GM19468 (cell line): ENCODE results near the gene CTIF.

ENCODE experiments used
- ATAC-seq: cut with Tn5 transposase; IDR thresholded peaks from one replicate; pipeline ENCODE4 v1.9.1; 2021; ENCODE audit warnings: mild to moderate bottlenecking, moderate library complexity, moderate number of reproducible peaks; ENCODE audit not compliant: unreplicated experiment; ENCODE audit errors: extremely low read depth

The CTIF gene

DNA sequence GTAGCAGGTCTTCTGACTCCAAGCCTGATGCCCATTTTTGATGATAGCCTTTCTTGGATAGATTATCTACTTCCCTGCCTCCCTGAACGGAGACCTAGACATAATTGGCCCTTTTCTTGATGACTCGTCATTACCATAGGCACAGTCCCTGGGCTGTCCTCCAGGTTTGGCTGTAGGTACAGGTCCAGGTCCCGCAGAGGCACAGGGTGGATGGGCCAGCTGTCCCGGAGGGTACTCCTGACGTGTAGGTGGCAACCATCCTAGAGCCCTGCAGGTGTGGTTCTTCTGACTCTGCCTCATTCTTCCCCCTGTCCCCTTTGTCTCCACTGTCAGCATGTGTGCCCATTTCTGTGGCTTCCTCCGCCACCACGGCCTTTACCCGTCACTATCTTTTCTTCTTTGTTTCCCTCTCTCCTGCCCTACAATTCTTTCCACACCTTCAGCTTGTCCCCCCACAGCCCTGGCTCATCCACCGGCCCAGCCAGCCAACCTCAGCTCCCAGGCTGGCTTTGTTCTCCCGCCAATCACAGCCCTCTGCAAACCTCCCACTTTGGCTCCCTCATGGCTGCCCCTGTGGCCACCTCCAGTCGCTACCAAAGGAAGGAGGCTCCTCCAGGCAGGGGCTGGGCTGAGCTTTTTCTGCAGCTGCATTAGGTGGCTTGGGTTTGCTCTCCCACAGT, 309.1 kb downstream of the CTIF start:
- no peak for ATAC-seq

DNA sequence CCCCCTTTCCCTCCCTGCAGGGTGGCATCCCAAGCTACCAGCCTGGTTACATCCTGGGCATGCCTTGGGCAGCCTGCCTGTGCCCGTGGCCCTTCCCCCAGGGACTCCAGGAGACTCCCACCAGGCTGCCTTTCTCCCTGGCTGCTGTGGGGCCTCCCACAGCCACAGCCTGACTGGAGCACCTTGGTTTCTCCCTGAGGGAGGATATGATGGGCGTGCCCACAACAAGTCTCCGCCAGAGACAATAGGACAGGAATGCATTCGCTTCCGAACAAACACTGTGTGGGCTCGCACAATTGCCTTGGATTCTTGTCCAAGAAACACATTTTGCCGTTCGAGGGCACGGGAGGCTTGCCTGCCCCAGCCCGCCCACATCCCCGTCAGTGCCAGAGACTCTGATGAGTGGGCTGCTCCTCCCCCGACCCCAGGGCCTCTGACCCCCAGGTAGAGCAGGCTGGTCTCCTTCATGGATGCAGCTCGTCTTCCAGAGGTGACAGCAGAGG, 309.9 kb downstream of the CTIF start:
- ATAC-seq = no peak

DNA sequence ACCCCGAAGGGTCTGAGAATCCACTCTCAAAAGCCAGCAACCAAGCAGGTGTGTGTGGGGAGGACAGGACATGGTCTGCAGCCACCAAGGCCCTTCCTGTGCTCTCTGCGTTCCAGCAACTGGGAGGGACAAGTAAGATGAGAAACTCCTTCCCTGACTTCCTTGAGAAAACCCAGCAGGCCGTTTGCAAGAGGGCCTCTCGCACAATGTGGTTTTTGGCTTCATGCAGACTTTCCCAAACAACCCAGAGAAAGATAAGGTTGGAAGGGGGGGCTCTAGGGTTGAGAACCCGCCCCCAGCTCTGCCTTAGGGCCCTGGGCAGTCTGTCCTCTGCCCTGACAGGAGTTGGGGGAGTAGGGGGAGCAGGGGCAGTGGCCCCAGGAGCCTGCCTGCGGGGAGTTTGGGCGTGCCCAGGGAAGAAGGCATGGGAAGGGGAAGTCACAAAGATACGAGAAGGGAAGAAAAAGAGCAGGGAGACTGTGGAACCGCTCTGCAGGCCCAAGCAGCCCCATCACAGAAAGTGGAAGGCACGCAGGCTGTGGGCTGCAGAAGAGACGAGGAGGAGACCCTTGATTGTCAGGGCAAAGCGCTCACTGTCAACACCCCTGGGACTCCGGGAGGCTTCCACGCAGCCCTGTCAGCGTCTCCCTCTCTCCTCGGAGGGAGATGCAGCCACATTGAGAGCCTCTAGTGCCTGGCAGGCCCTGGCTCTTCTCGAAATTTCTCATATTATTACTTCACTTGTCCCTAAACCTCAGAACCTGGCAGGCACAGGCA, 312.2 kb downstream of the CTIF start:
- no peak for ATAC-seq

DNA sequence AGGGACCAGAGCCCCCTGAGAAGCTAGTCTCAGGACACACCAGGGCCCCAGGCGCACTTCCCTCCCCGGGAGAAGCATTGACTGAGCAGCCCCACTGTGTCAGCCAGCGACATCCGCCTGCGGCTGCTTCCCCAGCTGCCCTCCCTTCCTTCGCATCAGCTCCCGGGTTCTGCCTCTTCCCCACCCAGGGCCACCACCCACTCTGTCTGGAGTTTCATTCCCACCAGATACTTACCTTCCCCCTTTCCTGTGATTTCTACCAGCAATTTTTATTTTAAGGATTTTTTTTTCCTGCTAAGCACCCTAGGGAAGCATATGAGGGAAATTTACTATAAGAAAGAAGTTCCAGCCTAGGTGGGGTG, 312.7 kb downstream of the CTIF start:
- no peak for ATAC-seq

DNA sequence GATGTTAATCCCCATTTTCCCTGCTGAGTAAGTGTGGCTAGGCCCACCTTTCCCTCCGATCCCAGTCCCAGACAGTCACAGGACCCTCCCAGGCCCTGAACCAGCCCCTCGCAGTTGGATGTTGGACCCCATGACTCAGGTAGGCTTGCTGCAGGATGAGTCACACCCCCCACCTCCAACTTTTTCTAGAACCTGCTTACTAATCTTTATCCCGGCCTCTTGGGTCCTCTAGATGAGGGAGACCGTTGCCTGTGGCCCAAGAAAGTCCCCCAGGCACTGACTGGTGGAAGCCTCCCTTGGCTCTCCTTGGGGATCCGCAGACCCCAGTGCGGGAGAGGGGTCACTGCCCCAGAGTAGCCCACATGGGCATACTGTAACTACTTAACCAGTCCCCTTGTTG, 313.5 kb downstream of the CTIF start:
- ATAC-seq = no peak

DNA sequence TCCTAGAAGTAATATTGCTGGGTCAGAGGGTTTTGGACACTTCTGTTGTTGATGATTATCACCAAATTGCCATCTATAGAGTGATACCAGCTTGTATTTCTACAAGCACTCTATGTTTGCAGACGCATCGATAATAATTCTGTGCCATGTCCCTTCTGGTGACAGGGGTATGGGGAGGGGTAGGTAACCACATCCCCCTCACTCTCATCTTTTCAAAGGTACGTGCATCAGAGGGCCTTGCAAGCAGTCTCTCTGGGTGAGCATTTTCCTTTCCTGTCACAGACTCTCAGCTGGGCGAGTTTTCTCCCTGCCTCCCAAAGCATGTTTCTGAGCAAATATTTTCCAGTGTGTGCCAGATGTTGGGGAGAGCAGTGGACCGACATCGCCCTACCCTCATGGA, 314.0 kb downstream of the CTIF start:
- ATAC-seq = no peak

DNA sequence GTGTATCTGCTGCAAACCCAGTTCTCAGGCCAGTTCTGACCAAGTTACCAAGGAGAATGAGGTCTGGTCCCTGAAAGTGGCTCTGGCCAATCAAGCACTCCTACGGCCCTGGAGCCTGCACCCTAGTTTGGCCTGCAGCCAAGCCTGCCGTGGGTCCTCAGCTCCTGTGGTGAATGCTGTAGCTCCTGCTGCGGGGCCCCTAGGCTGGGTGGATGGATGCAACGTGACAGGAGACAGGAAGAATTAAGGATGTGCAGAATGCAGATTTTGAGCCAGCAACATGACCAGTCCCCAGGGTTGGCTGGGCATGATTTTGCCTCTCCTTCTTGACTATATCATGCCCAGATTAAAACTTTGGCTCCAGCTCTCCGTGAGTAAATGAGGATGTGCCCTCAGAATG, 314.8 kb downstream of the CTIF start:
- no peak for ATAC-seq

DNA sequence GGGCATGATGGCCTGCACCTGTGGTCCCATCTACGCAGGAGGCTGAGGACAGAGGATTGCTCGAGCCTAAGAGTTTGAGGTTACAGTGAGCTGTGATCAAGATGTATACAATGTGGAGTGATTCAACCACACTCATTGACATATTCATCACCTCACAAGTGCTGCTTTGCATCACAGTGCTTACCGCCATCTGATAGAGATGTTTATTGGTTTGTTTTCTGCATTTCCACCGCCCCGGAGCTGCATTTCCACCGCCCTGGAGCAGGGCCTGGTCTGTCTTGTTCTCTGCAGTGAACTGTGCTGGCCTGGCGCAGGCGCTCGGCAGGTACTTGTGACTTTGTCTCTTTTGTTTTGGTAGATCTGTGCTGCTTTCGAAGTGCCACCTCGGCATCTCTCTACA, 315.9 kb downstream of the CTIF start:
- ATAC-seq = no peak

DNA sequence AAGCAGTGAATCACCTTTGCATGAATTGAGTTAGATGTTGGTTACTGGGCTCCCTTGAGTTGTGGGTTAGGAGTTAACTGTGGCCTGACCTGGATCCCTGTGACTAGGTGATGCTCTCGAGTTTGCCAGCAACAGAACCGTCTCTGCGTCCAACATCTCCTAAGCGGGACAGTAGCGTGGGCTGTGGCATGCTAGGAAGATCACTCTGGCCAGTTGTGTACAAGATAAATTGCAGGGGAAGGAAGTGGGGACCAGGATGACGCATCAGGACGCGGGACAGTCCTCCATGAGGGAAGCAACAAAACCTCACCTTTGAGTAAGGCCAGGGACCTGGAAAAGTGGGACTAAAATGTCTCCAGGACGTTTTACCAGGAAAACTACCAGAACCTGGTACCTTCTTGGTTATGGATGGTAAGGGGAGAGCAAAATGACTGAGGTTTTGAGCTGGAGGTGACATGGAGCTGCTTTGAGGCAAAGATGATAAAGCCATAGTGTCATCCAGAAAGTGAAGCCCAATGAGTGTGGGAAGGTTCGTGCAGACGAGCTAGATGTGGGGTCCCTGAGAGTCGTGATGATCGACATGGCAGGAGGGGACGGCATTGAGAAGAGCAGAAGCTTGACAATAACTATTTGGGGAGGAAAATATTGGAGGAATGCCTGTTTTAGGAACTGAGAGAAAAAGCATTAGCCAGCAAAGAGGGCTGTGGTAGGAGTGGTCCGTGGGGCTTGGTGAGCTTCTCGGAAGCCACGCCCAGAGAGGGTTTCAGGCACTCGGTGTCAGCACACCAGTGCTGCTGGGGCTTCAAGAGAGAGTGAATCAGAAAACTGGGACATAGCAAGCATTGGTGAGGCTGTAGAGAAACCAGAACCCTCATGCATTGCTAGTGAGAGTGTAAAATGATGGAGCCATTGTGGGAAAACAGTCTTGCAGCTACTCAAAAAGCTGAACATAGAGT, 316.9 kb downstream of the CTIF start:
- ATAC-seq = no peak

DNA sequence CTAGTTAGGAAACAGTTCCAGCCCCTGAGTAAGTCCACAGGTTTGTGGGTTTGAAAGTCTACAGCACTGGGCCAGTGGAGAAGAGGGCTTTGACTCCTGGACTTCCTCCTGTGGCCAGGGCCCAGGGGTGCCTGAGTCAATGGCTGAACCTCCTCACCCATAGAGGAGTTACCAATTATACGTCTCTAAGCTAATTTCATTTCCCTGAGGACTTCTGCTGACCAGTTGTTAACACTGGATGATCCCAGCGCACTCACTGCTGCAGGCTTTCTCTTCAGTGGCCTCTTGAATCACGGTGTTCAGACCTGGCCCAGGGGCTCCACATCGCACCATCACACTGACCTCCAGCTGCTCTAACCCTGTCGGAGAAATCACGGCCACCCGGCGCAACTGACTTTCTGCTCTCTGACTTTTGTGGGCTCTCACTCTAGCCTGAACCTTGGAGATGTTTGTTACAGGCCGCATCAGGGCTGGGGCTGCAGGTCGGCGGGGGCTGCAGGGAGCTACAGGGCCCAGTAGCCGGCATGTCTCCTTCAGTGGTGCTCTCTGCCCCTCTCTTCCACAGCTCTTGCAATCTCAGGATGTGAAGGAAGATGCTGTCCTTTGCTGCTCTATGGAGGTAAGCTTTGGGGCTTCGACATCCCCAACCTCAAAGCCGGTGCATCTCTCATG, 318.3 kb downstream of the CTIF start:
- no peak for ATAC-seq

DNA sequence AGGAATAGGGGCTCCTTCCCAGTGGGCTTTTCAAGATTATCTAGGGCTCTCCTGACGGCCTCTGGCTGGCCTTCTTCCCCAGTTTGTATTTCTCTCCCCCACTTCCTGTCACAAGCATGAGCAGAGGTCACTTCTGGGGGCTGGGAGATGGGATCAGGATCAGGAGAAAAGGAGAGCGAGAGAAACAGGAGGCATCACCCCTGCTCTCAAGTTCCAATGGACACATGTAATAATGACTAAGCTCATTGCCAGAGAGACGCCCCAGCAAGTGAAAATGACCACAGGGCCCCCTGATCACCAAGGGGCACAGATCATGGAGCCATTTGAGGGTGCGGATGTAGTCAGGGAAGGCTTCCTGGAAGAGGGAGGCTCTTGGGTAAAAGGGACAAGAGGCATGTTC, 319.8 kb downstream of the CTIF start:
- ATAC-seq = no peak

DNA sequence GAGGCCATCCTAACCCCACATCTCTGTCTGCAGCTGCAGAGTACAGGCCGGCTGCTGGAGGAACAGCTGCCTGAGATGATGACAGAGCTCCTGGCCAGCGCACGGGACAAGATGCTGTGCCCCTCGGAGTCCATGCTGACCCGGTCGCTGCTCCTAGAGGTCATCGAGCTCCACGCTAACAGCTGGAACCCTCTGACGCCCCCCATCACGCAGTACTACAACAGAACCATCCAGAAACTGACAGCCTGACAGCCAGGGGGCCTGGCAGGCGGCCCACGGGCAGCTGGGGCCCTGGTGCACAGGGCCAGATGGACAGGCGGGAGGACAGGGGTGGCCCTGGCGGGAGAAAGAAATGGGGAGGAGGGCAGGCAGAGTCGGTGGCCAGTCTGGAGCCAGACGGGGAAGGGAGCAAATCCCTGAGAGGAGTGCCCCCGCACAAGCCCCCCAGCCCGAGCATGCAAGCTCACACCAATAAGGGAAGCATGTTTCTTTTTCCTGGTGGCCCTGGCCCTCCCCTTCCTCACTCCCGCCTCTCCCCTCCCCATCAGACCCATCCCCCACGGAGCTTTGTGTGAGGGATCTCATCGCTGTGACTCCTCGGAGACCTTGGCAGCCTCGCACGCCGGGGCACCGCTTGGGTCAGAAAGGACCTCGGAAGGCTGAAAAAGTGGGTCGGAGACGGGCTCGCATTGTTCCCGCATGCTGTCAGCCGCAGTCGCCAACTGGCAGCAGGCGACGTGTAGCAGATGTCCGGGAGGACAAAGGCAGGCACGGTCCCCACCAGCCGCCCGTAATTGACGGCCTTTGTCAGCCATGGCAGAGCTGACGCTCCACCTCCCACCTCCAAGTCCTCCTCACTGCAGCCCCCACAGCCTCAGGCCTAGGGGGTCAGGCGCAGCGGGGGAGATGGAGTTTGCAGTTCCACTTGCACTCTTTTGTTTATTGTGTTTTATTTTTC, 320.8 kb downstream of the CTIF start:
- no peak for ATAC-seq

DNA sequence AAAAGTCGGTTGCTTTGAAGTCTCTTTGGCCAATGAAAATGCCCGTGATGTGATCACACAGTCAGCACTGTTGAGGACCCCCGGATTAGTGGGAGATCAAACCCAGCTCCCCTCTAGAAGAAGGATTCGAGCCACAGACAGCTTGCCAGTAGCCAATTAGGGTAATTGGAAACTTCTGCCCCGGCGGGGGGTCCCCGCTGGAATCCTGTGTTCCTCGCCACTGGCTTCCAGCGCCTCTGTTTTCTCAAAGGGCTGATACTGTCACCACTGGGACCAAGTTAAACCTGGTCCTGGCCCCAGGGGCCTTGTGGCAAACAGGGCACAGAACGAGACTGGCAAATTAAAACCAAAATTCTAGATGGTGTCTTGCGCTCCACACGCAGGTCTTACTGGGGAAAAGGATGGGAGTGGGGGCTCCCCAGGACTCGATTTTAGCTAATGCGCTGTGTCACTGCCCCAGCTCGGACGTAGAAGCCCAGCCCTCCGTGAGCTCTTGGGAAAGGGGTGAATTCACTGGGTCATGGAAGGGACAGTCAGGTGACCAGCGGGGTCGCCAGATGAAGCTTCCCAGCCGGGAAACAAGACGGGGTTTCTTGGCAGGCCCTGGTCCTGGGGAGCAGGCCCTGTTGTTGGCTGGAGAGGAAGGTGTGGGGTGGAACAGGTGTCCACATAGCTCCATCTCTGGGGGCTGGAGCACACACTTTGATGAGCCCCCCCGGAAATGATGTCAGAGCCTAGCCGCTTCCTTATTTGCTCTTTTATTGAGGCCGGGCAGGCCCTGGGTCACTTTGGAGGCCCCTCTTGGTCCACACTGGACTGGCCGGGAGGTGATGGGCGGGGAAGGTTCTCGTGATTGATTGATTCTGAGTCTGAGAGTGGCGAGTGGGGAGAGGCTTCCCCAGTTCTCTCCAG, 321.7 kb downstream of the CTIF start:
- ATAC-seq = no peak

DNA sequence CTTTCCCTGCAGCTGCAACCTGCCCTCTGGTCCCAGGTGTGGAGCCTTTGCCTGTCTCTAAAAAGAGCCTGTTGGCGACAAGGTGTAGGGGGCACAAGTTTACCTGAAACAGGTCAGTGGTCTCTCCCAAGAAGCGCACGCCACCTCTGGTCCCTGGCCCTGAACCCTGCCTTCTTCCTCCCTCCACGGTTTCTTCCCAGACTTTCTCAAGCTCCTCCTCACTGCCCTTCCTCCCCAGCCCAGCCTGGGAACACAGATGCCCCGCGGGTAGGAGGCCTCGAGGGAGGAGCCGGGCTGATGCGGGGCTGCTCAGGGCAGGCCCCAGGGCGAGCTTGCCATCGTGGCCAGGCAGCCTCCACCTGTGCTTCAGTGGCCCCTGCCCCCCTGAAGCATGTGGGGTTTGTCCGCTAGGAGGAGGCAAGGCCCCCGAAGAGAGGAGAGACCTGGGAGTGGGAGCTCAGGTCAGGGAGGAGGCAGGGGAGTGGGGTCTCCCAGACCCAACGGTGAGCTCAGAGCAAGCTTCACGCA, 322.4 kb downstream of the CTIF start:
- no peak for ATAC-seq

DNA sequence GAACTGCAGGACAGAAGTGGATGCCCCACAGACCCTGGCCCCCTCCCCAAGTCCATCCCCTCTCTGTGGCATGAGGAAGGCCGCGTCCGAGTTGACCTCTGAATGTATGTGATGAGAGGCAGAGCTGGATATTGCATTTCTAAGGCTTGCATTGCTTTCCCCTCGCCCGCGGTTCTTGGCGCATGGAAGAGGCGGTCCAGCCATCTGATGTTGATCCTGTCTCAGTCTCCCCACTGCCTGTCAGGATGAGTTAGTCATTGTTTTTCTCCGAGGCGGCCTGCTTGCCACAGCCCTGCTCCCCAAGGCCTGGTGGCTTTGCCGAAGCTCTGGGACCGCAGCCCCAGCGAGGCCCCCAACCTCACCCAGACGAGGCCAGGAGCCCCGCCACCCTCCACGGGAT, 323.3 kb downstream of the CTIF start:
- no peak for ATAC-seq

DNA sequence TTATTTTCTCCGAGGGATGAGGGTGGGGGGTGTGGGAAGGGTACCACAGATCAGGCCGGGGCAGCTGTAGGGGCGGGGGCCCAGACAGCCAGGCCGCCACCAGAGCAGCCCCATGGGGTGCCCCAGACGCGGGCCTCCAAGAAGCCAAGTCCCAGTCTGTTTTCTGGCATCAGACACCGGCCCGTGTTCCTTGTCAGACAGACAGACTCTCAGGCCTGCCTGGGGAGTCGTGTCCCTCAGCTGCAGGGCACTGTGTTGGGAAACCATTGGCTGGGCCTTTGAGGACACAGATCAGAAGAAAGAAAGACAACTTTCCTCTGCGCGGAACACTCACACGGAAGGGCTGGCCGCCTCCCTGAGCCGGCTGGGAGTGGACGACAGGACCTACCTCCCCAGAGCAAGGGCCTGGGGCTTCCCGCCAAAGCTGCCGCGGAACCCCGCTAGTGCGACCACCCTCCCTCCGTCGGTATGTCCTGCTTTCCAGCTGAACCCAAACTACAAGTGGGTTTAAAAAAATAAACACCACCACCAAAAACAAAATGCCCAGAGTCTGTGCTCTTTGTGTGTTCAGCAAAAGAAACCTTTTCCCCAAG, 323.9 kb downstream of the CTIF start:
- ATAC-seq = no peak

DNA sequence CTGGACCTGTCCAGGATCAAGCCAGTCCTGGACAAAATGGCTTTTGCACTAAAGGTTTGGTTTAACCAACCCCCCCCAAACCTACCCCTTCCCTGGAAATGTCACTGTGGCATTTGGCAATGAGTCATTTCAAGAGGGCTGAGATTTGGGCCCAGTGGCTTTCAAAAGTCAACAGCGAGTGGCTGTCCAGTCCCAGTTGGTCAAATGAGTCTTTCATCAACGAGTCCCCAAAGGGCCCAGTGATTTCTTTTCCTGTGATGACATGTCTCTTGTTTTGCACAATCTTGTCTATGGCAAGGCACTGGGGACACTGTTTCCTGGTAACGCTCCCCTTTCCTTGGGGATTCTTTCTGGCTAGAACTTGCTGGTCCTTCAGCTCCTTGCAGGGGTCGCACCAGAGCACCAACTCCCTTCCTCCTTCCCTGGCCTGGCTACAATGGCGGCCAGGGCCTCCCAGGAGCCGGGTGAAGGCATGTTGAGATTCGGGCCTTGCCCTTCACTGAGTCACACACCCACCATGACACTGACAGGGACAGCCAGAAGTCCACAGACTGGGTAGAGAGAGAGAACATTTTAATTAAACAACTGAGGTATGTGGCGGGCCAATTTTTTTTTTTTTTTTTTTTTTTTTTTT, 324.7 kb downstream of the CTIF start:
- ATAC-seq = no peak
